ENCODE results near the gene ZNF333. TPM values are rescaled to one million over a fixed set of nuclear protein-coding genes. Genes with fewer than 3 reads are reported as not detected.

The ZNF333 gene
- polyA plus RNA-seq, 1 donor from 2014 or later = 67.6 TPM

DNA sequence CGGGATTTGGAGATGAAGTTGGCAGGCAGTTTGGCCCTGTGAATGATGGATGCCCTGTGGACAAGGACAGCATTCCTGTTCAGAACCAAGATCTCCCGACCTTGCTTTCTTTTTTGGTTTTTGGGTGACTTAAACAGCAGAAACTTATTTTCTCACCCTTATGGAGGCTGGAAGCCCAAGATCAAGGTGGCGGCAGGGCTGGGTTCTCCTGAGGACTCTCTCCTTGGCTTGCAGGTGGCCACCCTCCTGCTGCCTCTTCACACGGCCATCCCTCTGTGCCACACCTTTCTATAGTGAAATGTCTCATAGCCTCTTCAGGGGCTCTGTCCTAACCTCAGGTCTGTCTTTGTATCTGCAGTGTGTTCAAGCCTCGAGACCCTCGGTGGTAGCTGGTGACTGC is 14.0 kb downstream of the ZNF333 start:
- no peaks in the 10 kb centered on the region for H3K27me3 ChIP-seq (ENCODE audit: insufficient read depth, low read depth, low read length)
- no peaks in the 10 kb centered on the region for H3K9me2 ChIP-seq (ENCODE audit: insufficient read depth, low read length)
- H3K4me3 ChIP-seq (ENCODE audit: low read length) = no peak overlapping the region
- H2AFZ ChIP-seq (ENCODE audit: low read depth, low read length) = no peak overlapping the region
- peaks cover 24% of the 10 kb centered on the region for H3K36me3 ChIP-seq (ENCODE audit: insufficient read depth, low read length)
- H3K27ac ChIP-seq (ENCODE audit: low read length) = no peak overlapping the region
- H3F3A ChIP-seq (ENCODE audit: insufficient read depth, low read length, poor library complexity, severe bottlenecking) = no peaks in the 10 kb centered on the region
- H3K79me2 ChIP-seq (replicated peaks; ENCODE audit: insufficient read depth, low read length) = no peaks in the 10 kb centered on the region
- H3K4me2 ChIP-seq (ENCODE audit: low read length) = no peak overlapping the region
- H4K20me1 ChIP-seq (ENCODE audit: insufficient read depth) = no peaks in the 10 kb centered on the region
- H3K9ac ChIP-seq (ENCODE audit: low read length) = no peak overlapping the region
- TF ChIP-seq TAF1 (IDR thresholded peaks at IDR 0.05; ENCODE audit: low read depth) = no peak
- TF ChIP-seq EZH2 (IDR thresholded peaks at IDR 0.05; ENCODE audit: borderline replicate concordance, insufficient read depth, low read length, poor library complexity, severe bottlenecking) = no peak
- TF ChIP-seq CTCF (IDR thresholded peaks at IDR 0.05; ENCODE audit: poor library complexity, severe bottlenecking) = no peak
- no peak for TF ChIP-seq RAD21 (conservative IDR thresholded peaks at IDR 0.05)
- TF ChIP-seq SMC3 (conservative IDR thresholded peaks at IDR 0.05; ENCODE audit: poor library complexity) = no peak
- TF ChIP-seq, protein P1, sequence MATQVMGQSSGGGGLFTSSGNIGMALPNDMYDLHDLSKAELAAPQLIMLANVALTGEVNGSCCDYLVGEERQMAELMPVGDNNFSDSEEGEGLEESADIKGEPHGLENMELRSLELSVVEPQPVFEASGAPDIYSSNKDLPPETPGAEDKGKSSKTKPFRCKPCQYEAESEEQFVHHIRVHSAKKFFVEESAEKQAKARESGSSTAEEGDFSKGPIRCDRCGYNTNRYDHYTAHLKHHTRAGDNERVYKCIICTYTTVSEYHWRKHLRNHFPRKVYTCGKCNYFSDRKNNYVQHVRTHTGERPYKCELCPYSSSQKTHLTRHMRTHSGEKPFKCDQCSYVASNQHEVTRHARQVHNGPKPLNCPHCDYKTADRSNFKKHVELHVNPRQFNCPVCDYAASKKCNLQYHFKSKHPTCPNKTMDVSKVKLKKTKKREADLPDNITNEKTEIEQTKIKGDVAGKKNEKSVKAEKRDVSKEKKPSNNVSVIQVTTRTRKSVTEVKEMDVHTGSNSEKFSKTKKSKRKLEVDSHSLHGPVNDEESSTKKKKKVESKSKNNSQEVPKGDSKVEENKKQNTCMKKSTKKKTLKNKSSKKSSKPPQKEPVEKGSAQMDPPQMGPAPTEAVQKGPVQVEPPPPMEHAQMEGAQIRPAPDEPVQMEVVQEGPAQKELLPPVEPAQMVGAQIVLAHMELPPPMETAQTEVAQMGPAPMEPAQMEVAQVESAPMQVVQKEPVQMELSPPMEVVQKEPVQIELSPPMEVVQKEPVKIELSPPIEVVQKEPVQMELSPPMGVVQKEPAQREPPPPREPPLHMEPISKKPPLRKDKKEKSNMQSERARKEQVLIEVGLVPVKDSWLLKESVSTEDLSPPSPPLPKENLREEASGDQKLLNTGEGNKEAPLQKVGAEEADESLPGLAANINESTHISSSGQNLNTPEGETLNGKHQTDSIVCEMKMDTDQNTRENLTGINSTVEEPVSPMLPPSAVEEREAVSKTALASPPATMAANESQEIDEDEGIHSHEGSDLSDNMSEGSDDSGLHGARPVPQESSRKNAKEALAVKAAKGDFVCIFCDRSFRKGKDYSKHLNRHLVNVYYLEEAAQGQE (IDR thresholded peaks at IDR 0.05; ENCODE audit: borderline replicate concordance) = no peak
- TF ChIP-seq MXI1 (conservative IDR thresholded peaks at IDR 0.05; ENCODE audit: poor library complexity, severe bottlenecking) = no peak
- TF ChIP-seq EP300 (conservative IDR thresholded peaks at IDR 0.05; ENCODE audit: poor library complexity, severe bottlenecking) = no peak
- no peak for TF ChIP-seq POLR2AphosphoS5 (IDR thresholded peaks at IDR 0.05)
- no peaks in the 10 kb centered on the region for H3K9me3 ChIP-seq (ENCODE audit: low read length)

GRCh38 chr19:14704450-14704849 is 14.6 kb downstream of the ZNF333 start:
- no peak overlapping the region for H3K27ac ChIP-seq (ENCODE audit: low read length)

More at GRCh38 chr19:14704450-14704849, 14.6 kb downstream of the ZNF333 start:
- Histone ChIP-seq H3K4me3 (ENCODE audit: low read length) (no peak overlapping the region), H3K4me2 (ENCODE audit: low read length) (no peak overlapping the region), H3K9me2 (ENCODE audit: insufficient read depth, low read length) (no peaks in the 10 kb centered on the region), H3K27me3 (ENCODE audit: insufficient read depth, low read depth, low read length) (no peaks in the 10 kb centered on the region), H3K9me3 (ENCODE audit: low read length) (no peaks in the 10 kb centered on the region), H2AFZ (ENCODE audit: low read depth, low read length) (no peak overlapping the region), H3K36me3 (ENCODE audit: insufficient read depth, low read length) (peaks cover 24% of the 10 kb centered on the region), H3K79me2 (replicated peaks; ENCODE audit: insufficient read depth, low read length) (no peaks in the 10 kb centered on the region), H3F3A (ENCODE audit: insufficient read depth, low read length, poor library complexity, severe bottlenecking) (no peaks in the 10 kb centered on the region), H3K9ac (ENCODE audit: low read length) (no peak overlapping the region), H4K20me1 (ENCODE audit: insufficient read depth) (no peaks in the 10 kb centered on the region)
- TF ChIP-seq POLR2AphosphoS5 (IDR thresholded peaks at IDR 0.05) (no peak), TAF1 (IDR thresholded peaks at IDR 0.05; ENCODE audit: low read depth) (no peak), RAD21 (conservative IDR thresholded peaks at IDR 0.05) (no peak), MXI1 (conservative IDR thresholded peaks at IDR 0.05; ENCODE audit: poor library complexity, severe bottlenecking) (no peak), SMC3 (conservative IDR thresholded peaks at IDR 0.05; ENCODE audit: poor library complexity) (no peak), CTCF (IDR thresholded peaks at IDR 0.05; ENCODE audit: poor library complexity, severe bottlenecking) (no peak), EZH2 (IDR thresholded peaks at IDR 0.05; ENCODE audit: borderline replicate concordance, insufficient read depth, low read length, poor library complexity, severe bottlenecking) (no peak), EP300 (conservative IDR thresholded peaks at IDR 0.05; ENCODE audit: poor library complexity, severe bottlenecking) (no peak)
- TF ChIP-seq, protein P1 (IDR thresholded peaks at IDR 0.05; ENCODE audit: borderline replicate concordance) = no peak

Data from neural cell (in vitro differentiated cells).